ENCODE results near the gene COA1. TPM values are rescaled to one million over a fixed set of nuclear protein-coding genes. Genes with fewer than 3 reads are reported as not detected.

COA1 gene
- total RNA-seq, 1 experiment from 2014 or later, result 65.5 TPM

DNA sequence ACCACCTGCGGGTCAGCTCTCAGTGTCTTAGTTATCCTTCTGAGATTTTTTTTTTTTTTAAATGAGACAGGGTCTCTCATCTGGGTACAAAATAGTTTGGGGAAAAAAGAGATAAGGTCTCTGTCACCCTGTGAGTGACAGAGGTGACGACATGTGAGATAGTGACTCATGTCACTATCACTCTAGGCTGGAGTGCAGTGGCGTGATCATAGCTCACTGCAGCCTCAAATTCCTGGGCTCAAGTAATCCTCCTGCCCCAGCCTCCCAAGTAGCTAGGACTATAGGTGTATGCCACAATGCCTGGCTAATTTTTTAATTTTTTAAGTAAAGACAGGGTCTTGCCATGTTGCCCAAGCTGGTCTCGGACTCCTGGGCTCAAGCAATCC is 39.6 kb upstream of the COA1 start:
- Histone ChIP-seq H3K36me3 (ENCODE audit: control insufficient read depth, insufficient read depth, low read length) (no peaks in the 10 kb centered on the region), H3K27me3 (ENCODE audit: control insufficient read depth, insufficient read depth, low read length) (no peaks in the 10 kb centered on the region), H3K4me1 (ENCODE audit: control insufficient read depth, insufficient read depth, low read length) (peaks cover 26% of the 10 kb centered on the region), H3K4me3 (ENCODE audit: low read depth in 2 of 2, low read length in 2 of 2) (no peak overlapping the region), H3K9me3 (ENCODE audit: control insufficient read depth, insufficient read depth, low read depth, low read length) (no peaks in the 10 kb centered on the region), H3K27ac (ENCODE audit: low read length) (no peak overlapping the region)
- DNase-seq (ENCODE audit: low read depth, low spot score) (no peak), ATAC-seq (no peak)
- CTCF ChIA-PET, result interaction anchor here (0.6 kb wide), 1 partner anchor 8 kb away, joined by 14 read pairs; no protein-coding TSS in a partner anchor
- POLR2A ChIA-PET, result no interaction called here
- intact Hi-C loops (cut with micrococcal nuclease; ENCODE audit: unreplicated experiment), result no loop called here
- no TSS peak for BruUV-seq (replicated peaks)
- in situ Hi-C loops (cut with HindIII; ENCODE audit: low pct_unique_long_range_greater_than_20kb, low sequenced_read_pairs), result no loop called here
- TF ChIP-seq, protein P1, sequence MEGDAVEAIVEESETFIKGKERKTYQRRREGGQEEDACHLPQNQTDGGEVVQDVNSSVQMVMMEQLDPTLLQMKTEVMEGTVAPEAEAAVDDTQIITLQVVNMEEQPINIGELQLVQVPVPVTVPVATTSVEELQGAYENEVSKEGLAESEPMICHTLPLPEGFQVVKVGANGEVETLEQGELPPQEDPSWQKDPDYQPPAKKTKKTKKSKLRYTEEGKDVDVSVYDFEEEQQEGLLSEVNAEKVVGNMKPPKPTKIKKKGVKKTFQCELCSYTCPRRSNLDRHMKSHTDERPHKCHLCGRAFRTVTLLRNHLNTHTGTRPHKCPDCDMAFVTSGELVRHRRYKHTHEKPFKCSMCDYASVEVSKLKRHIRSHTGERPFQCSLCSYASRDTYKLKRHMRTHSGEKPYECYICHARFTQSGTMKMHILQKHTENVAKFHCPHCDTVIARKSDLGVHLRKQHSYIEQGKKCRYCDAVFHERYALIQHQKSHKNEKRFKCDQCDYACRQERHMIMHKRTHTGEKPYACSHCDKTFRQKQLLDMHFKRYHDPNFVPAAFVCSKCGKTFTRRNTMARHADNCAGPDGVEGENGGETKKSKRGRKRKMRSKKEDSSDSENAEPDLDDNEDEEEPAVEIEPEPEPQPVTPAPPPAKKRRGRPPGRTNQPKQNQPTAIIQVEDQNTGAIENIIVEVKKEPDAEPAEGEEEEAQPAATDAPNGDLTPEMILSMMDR (IDR thresholded peaks at IDR 0.05), result no peak

GRCh38 chr7:43768201-43768886 is 39.0 kb upstream of the COA1 start:
- ATAC-seq (no peak), DNase-seq (ENCODE audit: low read depth, low spot score) (no peak)
- no peak overlapping the region for H3K27ac ChIP-seq (ENCODE audit: low read length)
- H3K27me3 ChIP-seq (ENCODE audit: control insufficient read depth, insufficient read depth, low read length), result no peaks in the 10 kb centered on the region
- no peak overlapping the region for H3K4me3 ChIP-seq (ENCODE audit: low read depth in 2 of 2, low read length in 2 of 2)
- no peaks in the 10 kb centered on the region for H3K36me3 ChIP-seq (ENCODE audit: control insufficient read depth, insufficient read depth, low read length)
- CTCF ChIA-PET, result no interaction called here
- POLR2A ChIA-PET, result no interaction called here
- TF ChIP-seq, protein P2, sequence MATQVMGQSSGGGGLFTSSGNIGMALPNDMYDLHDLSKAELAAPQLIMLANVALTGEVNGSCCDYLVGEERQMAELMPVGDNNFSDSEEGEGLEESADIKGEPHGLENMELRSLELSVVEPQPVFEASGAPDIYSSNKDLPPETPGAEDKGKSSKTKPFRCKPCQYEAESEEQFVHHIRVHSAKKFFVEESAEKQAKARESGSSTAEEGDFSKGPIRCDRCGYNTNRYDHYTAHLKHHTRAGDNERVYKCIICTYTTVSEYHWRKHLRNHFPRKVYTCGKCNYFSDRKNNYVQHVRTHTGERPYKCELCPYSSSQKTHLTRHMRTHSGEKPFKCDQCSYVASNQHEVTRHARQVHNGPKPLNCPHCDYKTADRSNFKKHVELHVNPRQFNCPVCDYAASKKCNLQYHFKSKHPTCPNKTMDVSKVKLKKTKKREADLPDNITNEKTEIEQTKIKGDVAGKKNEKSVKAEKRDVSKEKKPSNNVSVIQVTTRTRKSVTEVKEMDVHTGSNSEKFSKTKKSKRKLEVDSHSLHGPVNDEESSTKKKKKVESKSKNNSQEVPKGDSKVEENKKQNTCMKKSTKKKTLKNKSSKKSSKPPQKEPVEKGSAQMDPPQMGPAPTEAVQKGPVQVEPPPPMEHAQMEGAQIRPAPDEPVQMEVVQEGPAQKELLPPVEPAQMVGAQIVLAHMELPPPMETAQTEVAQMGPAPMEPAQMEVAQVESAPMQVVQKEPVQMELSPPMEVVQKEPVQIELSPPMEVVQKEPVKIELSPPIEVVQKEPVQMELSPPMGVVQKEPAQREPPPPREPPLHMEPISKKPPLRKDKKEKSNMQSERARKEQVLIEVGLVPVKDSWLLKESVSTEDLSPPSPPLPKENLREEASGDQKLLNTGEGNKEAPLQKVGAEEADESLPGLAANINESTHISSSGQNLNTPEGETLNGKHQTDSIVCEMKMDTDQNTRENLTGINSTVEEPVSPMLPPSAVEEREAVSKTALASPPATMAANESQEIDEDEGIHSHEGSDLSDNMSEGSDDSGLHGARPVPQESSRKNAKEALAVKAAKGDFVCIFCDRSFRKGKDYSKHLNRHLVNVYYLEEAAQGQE (IDR thresholded peaks at IDR 0.05; ENCODE audit: insufficient read depth in 1 of 2, low read depth in 2 of 2, low read length in 1 of 2), result no peak
- TF ChIP-seq SIN3A (IDR thresholded peaks at IDR 0.05; ENCODE audit: borderline replicate concordance, insufficient read depth, low read depth, low read length) (no peak), TCF7L2 (IDR thresholded peaks at IDR 0.05; ENCODE audit: low read depth, low read length) (no peak), POLR2AphosphoS5 (IDR thresholded peaks at IDR 0.05; ENCODE audit: low read depth, low read length) (no peak)
- peaks cover 31% of the 10 kb centered on the region for H3K4me1 ChIP-seq (ENCODE audit: control insufficient read depth, insufficient read depth, low read length)
- H3K9me3 ChIP-seq (ENCODE audit: control insufficient read depth, insufficient read depth, low read depth, low read length), result no peaks in the 10 kb centered on the region
- in situ Hi-C loops (cut with HindIII; ENCODE audit: low pct_unique_long_range_greater_than_20kb, low sequenced_read_pairs), result no loop called here
- BruUV-seq (replicated peaks), result no TSS peak
- intact Hi-C loops (cut with micrococcal nuclease; ENCODE audit: unreplicated experiment), result no loop called here

DNA sequence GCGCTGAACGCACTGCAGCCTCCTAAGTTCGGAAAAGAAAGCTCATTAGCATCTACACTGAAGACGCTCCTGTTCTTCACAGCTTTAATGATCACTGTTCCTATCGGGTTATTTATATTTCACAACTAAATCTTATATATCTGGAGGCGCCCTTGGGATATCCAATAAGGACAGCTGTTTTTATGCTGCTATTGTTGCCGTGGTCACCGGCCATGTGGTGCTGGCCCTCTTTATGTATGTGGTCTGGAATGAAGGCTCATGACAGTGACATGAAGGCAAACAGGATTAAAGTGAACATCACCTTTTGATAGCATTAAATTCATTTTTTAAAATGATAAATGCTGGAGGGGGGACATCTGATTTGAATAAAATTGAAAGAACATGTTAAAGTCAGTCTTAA is 38.0 kb upstream of the COA1 start:
- intact Hi-C loops (cut with micrococcal nuclease; ENCODE audit: unreplicated experiment) (no loop called here), in situ Hi-C loops (cut with HindIII; ENCODE audit: low pct_unique_long_range_greater_than_20kb, low sequenced_read_pairs) (no loop called here)
- TF ChIP-seq, protein P2 (IDR thresholded peaks at IDR 0.05; ENCODE audit: insufficient read depth in 1 of 2, low read depth in 2 of 2, low read length in 1 of 2), result no peak
- TF ChIP-seq, protein P1 (IDR thresholded peaks at IDR 0.05), result no peak
- TF ChIP-seq TCF7L2 (IDR thresholded peaks at IDR 0.05; ENCODE audit: low read depth, low read length), result no peak
- TF ChIP-seq SIN3A (IDR thresholded peaks at IDR 0.05; ENCODE audit: borderline replicate concordance, insufficient read depth, low read depth, low read length), result no peak
- TF ChIP-seq POLR2AphosphoS5 (IDR thresholded peaks at IDR 0.05; ENCODE audit: low read depth, low read length), result no peak
- BruUV-seq (replicated peaks), result no TSS peak
- POLR2A ChIA-PET, result interaction anchor here (0.6 to 0.7 kb wide), 2 partner anchors 13 to 90 kb away, joined by 3 to 5 read pairs; no protein-coding TSS in a partner anchor
- DNase-seq (ENCODE audit: low read depth, low spot score), result no peak
- CTCF ChIA-PET, result no interaction called here
- H3K9me3 ChIP-seq (ENCODE audit: control insufficient read depth, insufficient read depth, low read depth, low read length), result no peaks in the 10 kb centered on the region
- no peak for ATAC-seq
- peaks cover 38% of the 10 kb centered on the region for H3K4me1 ChIP-seq (ENCODE audit: control insufficient read depth, insufficient read depth, low read length)
- no peaks in the 10 kb centered on the region for H3K36me3 ChIP-seq (ENCODE audit: control insufficient read depth, insufficient read depth, low read length)
- H3K27me3 ChIP-seq (ENCODE audit: control insufficient read depth, insufficient read depth, low read length), result no peaks in the 10 kb centered on the region
- H3K4me3 ChIP-seq (ENCODE audit: low read depth in 2 of 2, low read length in 2 of 2), result no peak overlapping the region
- H3K27ac ChIP-seq (ENCODE audit: low read length), result no peak overlapping the region
